HG02870 (cell line): ENCODE measurements around the gene SH3GL1.

Source experiments
- ATAC-seq: cut with Tn5 transposase; IDR thresholded peaks from one replicate; pipeline ENCODE4 v1.9.1; 2021; ENCODE audit warnings: mild to moderate bottlenecking, moderate library complexity; ENCODE audit not compliant: unreplicated experiment

The SH3GL1 gene

GRCh38 chr19:4400135-4400936 lies at the start of gene SH3GL1:
TSS of gene SH3GL1 (minus strand) at chr19:4400547. CDS start at chr19:4400368, 179 bp downstream.
- ATAC-seq = peak; percentile 41

- ATAC-seq = no peak
Measured at GRCh38 chr19:4449639-4450028, 49.3 kb upstream of the SH3GL1 start.

- ATAC-seq = no peak
Measured at GRCh38 chr19:4449022-4449638, 48.8 kb upstream of the SH3GL1 start.

GRCh38 chr19:4448147-4448985 lies 48.0 kb upstream of the SH3GL1 start:
- no peak for ATAC-seq

- no peak for ATAC-seq
Measured at GRCh38 chr19:4447327-4448146, 47.2 kb upstream of the SH3GL1 start.

GRCh38 chr19:4446704-4447200 lies 46.4 kb upstream of the SH3GL1 start:
- no peak for ATAC-seq

- ATAC-seq = no peak
Measured at GRCh38 chr19:4445963-4446703, 45.8 kb upstream of the SH3GL1 start.

GRCh38 chr19:4444765-4445741 lies 44.7 kb upstream of the SH3GL1 start:
- ATAC-seq = no peak

GRCh38 chr19:4443966-4444764 lies 43.8 kb upstream of the SH3GL1 start:
- no peak for ATAC-seq

- no peak for ATAC-seq
Measured at GRCh38 chr19:4443188-4443587, 42.8 kb upstream of the SH3GL1 start.

GRCh38 chr19:4442819-4443146 lies 42.4 kb upstream of the SH3GL1 start:
- ATAC-seq = no peak

GRCh38 chr19:4441994-4442818 lies 41.9 kb upstream of the SH3GL1 start:
- no peak for ATAC-seq

- ATAC-seq = no peak
Measured at GRCh38 chr19:4439243-4439642, 38.9 kb upstream of the SH3GL1 start.

- ATAC-seq = no peak
Measured at GRCh38 chr19:4437103-4437502, 36.8 kb upstream of the SH3GL1 start.

- ATAC-seq = no peak
Measured at GRCh38 chr19:4436231-4436630, 35.9 kb upstream of the SH3GL1 start.

- no peak for ATAC-seq
Measured at GRCh38 chr19:4434391-4434790, 34.0 kb upstream of the SH3GL1 start.

GRCh38 chr19:4432918-4433506 lies 32.7 kb upstream of the SH3GL1 start:
- no peak for ATAC-seq
